Lower lobe of right lung (tissue), 2 donors: ENCODE measurements around the gene LMAN1L. TPM values are rescaled to one million over a fixed set of nuclear protein-coding genes. Genes with fewer than 3 reads are reported as not detected.

ENCODE experiments used
- ATAC-seq, 2 donors: fragments of 200-7000 bp; cut with Tn5 transposase; one replicate each; pipeline ENCODE4 v1.9.1; 2020 to 2022; ENCODE audit warnings: mild to moderate bottlenecking in 2 of 2, moderate library complexity in 2 of 2
- DNase-seq: peaks from one replicate; pipeline ENCODE4 v3.0.0-alpha.2; 2020
- H3K27ac ChIP-seq: fragments of 200-600 bp; one replicate; pipeline ENCODE4 v1.8.0; 2022
- H3K27me3 ChIP-seq: fragments of 200-600 bp; one replicate; pipeline ENCODE4 v1.8.0; 2022; ENCODE audit warnings: low read depth
- H3K36me3 ChIP-seq: fragments of 200-600 bp; one replicate; pipeline ENCODE4 v1.8.0; 2022; ENCODE audit warnings: mild to moderate bottlenecking
- H3K4me1 ChIP-seq: fragments of 200-600 bp; one replicate; pipeline ENCODE4 v1.8.0; 2022
- H3K4me3 ChIP-seq: fragments of 200-600 bp; one replicate; pipeline ENCODE4 v1.8.0; 2022; ENCODE audit warnings: mild to moderate bottlenecking
- H3K9me3 ChIP-seq: fragments of 200-600 bp; one replicate; pipeline ENCODE4 v1.8.0; 2022
- intact Hi-C: fragments of 100-400 bp; cut with DNase I; formaldehyde crosslinking; loops from one replicate; pipeline ENCODE4 v1.11.0; 2022
- total RNA-seq: library from RNA; stranded (reverse); fragmentation: NEBNext Ultra II Directional; extraction: Animal tissue kit (Norgen Biotek cat#: 25700); gene quantifications from one replicate; pipeline ENCODE4 v1.2.1, GENCODE V29; 2021
- TF ChIP-seq, protein P1 (sequence below): fragments of 200-600 bp; IDR thresholded peaks from one replicate; pipeline ENCODE4 v1.8.0; 2022; ENCODE audit warnings: antibody characterized with exemption, mild to moderate bottlenecking
- donor health status: DM: no; HTN: yes; CAD: no; lungs with severe emphysema.

The LMAN1L gene
- total RNA-seq, 1 donor from 2014 or later = not detected

DNA sequence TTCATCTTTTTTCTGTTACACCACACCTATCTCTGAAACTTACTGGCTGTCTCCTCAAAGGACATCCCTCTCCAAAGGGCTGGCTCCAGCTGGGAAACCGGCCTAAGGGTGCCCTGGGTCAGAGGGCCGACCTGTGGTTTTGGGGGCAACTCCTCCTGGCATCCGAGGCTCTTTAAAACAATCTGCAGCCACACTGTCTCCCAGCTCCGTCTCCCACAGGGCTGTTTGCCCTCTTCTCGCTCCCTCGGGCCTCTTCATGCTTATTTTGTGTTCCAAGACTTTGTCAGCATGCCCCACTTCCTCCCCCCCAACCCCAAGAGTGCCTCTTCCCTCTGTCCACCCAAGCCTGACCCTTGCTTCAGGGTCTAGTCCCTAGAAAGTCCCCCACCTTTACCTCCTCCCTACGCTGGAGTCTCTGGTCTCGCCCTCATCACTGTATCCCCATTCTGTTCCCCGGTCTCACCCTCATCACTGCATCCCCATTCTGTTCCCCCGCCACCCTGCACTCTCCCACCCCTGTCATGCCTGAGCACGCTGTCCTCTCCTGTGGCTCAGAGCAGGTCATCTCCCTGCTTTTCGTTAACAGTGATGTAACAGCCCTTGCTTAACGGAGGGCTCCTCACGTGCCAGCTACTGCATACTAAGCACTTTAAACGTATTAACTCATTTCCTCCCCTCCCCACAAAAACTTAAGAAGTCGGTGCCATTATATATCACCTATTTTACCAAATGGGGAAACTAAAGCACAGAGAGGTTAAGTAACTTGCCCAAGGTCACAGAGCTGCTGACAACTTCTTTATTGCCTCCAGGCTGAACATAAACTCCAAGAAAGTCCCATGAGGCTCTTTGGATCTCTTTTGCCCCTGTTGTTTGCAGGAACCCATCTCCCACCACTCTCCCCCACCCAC, 31.9 kb upstream of the LMAN1L start:
- ATAC-seq = no peak
- Histone ChIP-seq H3K27me3 (no peaks in the 10 kb centered on the region), H3K4me1 (peaks cover 79% of the 10 kb centered on the region), H3K36me3 (no peaks in the 10 kb centered on the region), H3K9me3 (no peaks in the 10 kb centered on the region), H3K27ac (peak overlapping the region; percentile 58), H3K4me3 (peak overlapping the region; percentile 77)
- intact Hi-C loops = no loop called here
- no peak for DNase-seq
- TF ChIP-seq, protein P1, sequence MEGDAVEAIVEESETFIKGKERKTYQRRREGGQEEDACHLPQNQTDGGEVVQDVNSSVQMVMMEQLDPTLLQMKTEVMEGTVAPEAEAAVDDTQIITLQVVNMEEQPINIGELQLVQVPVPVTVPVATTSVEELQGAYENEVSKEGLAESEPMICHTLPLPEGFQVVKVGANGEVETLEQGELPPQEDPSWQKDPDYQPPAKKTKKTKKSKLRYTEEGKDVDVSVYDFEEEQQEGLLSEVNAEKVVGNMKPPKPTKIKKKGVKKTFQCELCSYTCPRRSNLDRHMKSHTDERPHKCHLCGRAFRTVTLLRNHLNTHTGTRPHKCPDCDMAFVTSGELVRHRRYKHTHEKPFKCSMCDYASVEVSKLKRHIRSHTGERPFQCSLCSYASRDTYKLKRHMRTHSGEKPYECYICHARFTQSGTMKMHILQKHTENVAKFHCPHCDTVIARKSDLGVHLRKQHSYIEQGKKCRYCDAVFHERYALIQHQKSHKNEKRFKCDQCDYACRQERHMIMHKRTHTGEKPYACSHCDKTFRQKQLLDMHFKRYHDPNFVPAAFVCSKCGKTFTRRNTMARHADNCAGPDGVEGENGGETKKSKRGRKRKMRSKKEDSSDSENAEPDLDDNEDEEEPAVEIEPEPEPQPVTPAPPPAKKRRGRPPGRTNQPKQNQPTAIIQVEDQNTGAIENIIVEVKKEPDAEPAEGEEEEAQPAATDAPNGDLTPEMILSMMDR = no peak

DNA sequence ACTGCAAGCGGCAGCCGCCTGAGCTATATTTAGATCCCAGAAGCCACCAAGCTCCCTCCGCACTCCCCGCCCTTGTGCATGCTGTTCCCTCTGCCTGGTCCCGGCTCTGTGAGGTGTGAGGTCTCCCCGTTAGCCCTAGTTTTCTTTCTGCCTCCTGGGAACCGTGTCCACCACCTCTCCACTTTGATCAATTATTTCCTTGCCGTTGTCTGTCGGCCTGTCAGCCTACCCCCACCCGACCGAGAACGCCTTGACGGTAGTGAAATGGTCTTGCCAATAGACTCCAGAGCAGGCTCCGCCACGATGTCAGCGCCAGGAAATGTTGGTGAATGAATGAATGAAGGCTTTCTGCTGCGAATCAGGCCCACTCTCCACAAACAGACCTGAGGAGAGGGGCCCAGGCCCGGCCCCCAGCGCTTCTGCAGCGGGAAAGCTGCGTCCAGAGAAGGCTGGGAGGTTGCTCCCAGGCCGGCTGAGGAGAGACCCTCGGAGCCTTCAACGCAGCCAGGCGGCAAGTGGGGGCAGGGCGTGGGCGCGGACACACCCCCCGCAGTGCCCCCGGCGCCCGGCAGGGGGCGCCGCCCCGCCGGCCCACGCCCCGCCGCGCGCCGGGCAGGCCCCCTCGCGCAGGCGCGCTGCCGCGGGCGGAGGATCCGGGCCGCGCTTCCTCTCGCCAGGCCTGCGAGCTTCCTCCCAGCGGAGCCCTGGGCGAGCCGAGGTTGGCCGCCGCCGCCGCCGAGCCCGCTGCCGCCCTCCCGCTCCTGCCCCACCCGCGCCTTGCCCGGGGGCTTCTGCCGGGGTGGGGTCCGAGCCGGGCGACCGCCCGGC, 31.0 kb upstream of the LMAN1L start, which contains the start of gene CSK:
Gene CSK, plus strand, starts transcription at position 650 of the 828 bp plus-strand sequence. CDS start 16,218 bp downstream, outside the sequence.
- ATAC-seq = peak; percentile 78 to 88

DNA sequence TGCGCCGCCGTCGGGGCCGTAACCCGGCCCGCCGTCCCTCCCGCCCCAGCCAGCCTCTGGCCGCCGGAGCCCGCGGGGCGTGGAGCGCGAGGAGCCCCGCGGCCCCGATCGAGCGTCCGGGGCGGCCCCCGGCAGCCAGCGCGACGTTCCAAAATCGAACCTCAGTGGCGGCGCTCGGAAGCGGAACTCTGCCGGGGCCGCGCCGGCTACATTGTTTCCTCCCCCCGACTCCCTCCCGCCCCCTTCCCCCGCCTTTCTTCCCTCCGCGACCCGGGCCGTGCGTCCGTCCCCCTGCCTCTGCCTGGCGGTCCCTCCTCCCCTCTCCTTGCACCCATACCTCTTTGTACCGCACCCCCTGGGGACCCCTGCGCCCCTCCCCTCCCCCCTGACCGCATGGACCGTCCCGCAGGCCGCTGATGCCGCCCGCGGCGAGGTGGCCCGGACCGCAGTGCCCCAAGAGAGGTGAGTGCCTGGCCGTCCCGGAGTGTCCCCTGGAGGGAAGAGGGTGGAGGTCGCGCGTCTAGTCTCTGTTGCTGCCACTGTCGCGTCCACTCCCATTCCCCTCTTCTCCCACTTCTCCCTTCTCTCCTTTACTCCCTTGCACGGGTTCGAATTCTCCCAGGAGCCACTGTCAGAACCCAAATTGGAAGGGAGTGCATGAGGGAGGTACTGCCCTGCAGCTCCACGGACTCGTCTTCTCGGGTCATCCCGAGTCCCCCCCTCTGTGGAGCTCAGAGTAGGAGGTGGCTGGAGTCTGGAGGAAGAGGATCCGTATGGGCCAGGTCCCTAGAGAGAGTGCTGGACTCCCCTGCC, 30.2 kb upstream of the LMAN1L start:
- intact Hi-C loops = no loop called here
- Histone ChIP-seq H3K27ac (peak overlapping the region; percentile 83), H3K4me3 (peak overlapping the region; percentile 77), H3K4me1 (peaks cover 80% of the 10 kb centered on the region), H3K27me3 (no peaks in the 10 kb centered on the region), H3K9me3 (no peaks in the 10 kb centered on the region), H3K36me3 (no peaks in the 10 kb centered on the region)
- peak; percentile 22 to 55 for ATAC-seq
- DNase-seq = peak; percentile 76
- TF ChIP-seq, protein P1 = no peak

More for the DNA sequence above, 31.0 kb upstream of the LMAN1L start, which contains the start of gene CSK:
- TF ChIP-seq, protein P1 = peak; percentile 52
- H3K27ac ChIP-seq = peak within 1 kb of the TSS; percentile 83
- intact Hi-C loops = no loop called here
- H3K4me3 ChIP-seq = peak within 1 kb of the TSS; percentile 77
- H3K4me1 ChIP-seq = peaks cover 80% of the 10 kb centered on the region
- no peaks in the 10 kb centered on the region for H3K36me3 ChIP-seq
- no peaks in the 10 kb centered on the region for H3K27me3 ChIP-seq
- H3K9me3 ChIP-seq = no peaks in the 10 kb centered on the region
- peak; percentile 83 for DNase-seq

DNA sequence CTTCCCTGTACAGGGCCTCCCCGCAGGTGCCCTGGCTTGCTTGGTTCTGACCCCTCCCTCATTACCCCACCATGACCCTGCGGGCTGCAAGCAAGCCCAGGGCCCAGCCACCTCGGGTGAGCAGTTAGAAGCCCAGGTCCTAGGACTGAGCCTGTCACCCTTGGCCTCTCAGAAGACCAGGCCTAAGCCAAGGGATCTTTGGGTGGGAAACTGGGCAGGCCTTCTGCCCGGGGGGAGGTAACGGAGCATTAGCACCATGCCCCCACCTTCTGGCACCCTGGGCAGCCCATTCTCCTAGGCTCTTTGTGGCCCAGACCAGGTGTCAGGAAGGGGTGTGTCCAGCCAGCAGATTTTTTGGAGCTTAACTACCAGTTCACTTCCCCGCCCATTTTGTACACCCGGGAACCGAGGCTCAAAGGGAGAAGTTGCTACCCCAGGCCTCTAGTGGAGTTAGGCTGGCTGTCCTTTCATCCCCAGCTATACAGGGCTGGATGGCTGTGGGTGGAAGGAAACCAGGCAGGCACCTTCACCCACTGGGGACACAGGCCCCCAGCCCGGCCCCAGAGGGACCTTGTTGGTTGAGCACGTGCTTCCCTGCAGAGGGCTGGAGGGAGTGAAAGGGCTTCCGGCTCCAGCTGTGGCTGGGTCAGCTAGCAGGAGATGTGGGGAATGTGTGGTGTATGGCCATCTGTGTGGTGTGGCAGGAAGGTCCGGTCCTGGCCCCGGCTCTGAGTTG, 29.4 kb upstream of the LMAN1L start:
- Histone ChIP-seq H3K4me3 (peak overlapping the region; percentile 77), H3K9me3 (no peaks in the 10 kb centered on the region), H3K36me3 (no peaks in the 10 kb centered on the region), H3K27me3 (no peaks in the 10 kb centered on the region), H3K4me1 (peaks cover 80% of the 10 kb centered on the region), H3K27ac (peak overlapping the region; percentile 83)
- TF ChIP-seq, protein P1 = no peak
- intact Hi-C loops = no loop called here
- ATAC-seq = peak; percentile 3 to 25
- DNase-seq = no peak
